HG03103 (cell line): ENCODE data around the gene DOCK11.
"Not testable (repeated sequence)": the region's sequence is repeated elsewhere in the genome, so short reads cannot be mapped to it uniquely, and the experiment has no call there.

Source experiments
- ATAC-seq: cut with Tn5 transposase; IDR thresholded peaks from one replicate; pipeline ENCODE4 v1.9.1; 2021; ENCODE audit warnings: low read depth; ENCODE audit not compliant: unreplicated experiment

DOCK11 gene

GRCh38 chrX:118564498-118564897 is 68.9 kb downstream of the DOCK11 start:
- no peak for ATAC-seq

- no peak for ATAC-seq
Measured at GRCh38 chrX:118565853-118566252, 70.2 kb downstream of the DOCK11 start.

GRCh38 chrX:118566359-118566758 is 70.7 kb downstream of the DOCK11 start:
- ATAC-seq, result no peak

GRCh38 chrX:118569676-118570075 is 74.1 kb downstream of the DOCK11 start:
- no peak for ATAC-seq

- ATAC-seq, result no peak
Measured at GRCh38 chrX:118570209-118570608, 74.6 kb downstream of the DOCK11 start.

GRCh38 chrX:118571836-118572235 is 76.2 kb downstream of the DOCK11 start:
- no peak for ATAC-seq

- no peak for ATAC-seq
Measured at GRCh38 chrX:118574666-118575065, 79.1 kb downstream of the DOCK11 start.

GRCh38 chrX:118577041-118577440 is 81.4 kb downstream of the DOCK11 start:
- no peak for ATAC-seq

GRCh38 chrX:118579417-118579816 is 83.8 kb downstream of the DOCK11 start:
- no peak for ATAC-seq

GRCh38 chrX:118582926-118583325 is 87.3 kb downstream of the DOCK11 start:
- ATAC-seq, result not testable (repeated sequence)

- no peak for ATAC-seq
Measured at GRCh38 chrX:118583781-118584180, 88.2 kb downstream of the DOCK11 start.

- ATAC-seq, result no peak
Measured at GRCh38 chrX:118585296-118585695, 89.7 kb downstream of the DOCK11 start.

GRCh38 chrX:118586206-118586605 is 90.6 kb downstream of the DOCK11 start:
- not testable (repeated sequence) for ATAC-seq

GRCh38 chrX:118588715-118589114 is 93.1 kb downstream of the DOCK11 start:
- no peak for ATAC-seq

- no peak for ATAC-seq
Measured at GRCh38 chrX:118589227-118589626, 93.6 kb downstream of the DOCK11 start.

GRCh38 chrX:118593407-118593806 is 97.8 kb downstream of the DOCK11 start:
- ATAC-seq, result no peak

- ATAC-seq, result no peak
Measured at GRCh38 chrX:118594697-118595420, 99.2 kb downstream of the DOCK11 start.

GRCh38 chrX:118595501-118596042 is 100.0 kb downstream of the DOCK11 start:
- no peak for ATAC-seq

- ATAC-seq, result no peak
Measured at GRCh38 chrX:118596390-118596789, 100.8 kb downstream of the DOCK11 start.

- no peak for ATAC-seq
Measured at GRCh38 chrX:118603981-118604380, 108.4 kb downstream of the DOCK11 start.

GRCh38 chrX:118612290-118612689 is 116.7 kb downstream of the DOCK11 start:
- no peak for ATAC-seq

- ATAC-seq, result no peak
Measured at GRCh38 chrX:118614150-118614549, 118.5 kb downstream of the DOCK11 start.
